ENCODE results near the gene MGMT. TPM values are rescaled to one million over a fixed set of nuclear protein-coding genes. Genes with fewer than 3 reads are reported as not detected.

MGMT gene
- total and polyA plus RNA-seq, 4 experiments from 2014 or later, result 18.5 to 31.3 (median 24.4) TPM

- no peak overlapping the region for H3K27ac Mint-ChIP-seq
- Histone ChIP-seq H3K27ac (ENCODE audit: low read depth, low read length) (no peak overlapping the region), H3K4me3 (ENCODE audit: low read length in 2 of 2) (no peak overlapping the region), H3K4me1 (ENCODE audit: insufficient read depth, low read length) (no peaks in the 10 kb centered on the region), H3K9me3 (ENCODE audit: control insufficient read depth in 1 of 2, low read length in 2 of 2) (no peaks in the 10 kb centered on the region), H3K36me3 (ENCODE audit: insufficient read depth, low read length) (no peaks in the 10 kb centered on the region), H3K27me3 (ENCODE audit: insufficient read depth, low read length) (no peaks in the 10 kb centered on the region)
- no peak for DNase-seq
- H3K36me3 Mint-ChIP-seq, result peaks cover 37 to 60% of the 10 kb centered on the region in 2 donors
- intact Hi-C loops (cut with micrococcal nuclease), result no loop called here
- peaks cover 0 to 14% (median 12%) of the 10 kb centered on the region in 4 donors for H3K4me1 Mint-ChIP-seq
- no peaks in the 10 kb centered on the region for H3K27me3 Mint-ChIP-seq
- H3K9me3 Mint-ChIP-seq, result peaks cover 0 to 51% (median 30%) of the 10 kb centered on the region in 8 donors
- ChIA-PET POLR2A (ENCODE audit: partially characterized antibody) (no interaction called here), CTCF (ENCODE audit: partially characterized antibody) (no interaction called here)
- H3K4me3 Mint-ChIP-seq, result no peak overlapping the region
These were observed 28.2 kb downstream of the MGMT start for GRCh38 chr10:129495256-129495655.

- Histone ChIP-seq H3K36me3 (ENCODE audit: insufficient read depth, low read length) (no peaks in the 10 kb centered on the region), H3K27me3 (ENCODE audit: insufficient read depth, low read length) (no peaks in the 10 kb centered on the region), H3K9me3 (ENCODE audit: control insufficient read depth in 1 of 2, low read length in 2 of 2) (no peaks in the 10 kb centered on the region), H3K4me3 (ENCODE audit: low read length in 2 of 2) (no peak overlapping the region), H3K27ac (ENCODE audit: low read depth, low read length) (no peak overlapping the region), H3K4me1 (ENCODE audit: insufficient read depth, low read length) (no peaks in the 10 kb centered on the region)
- H3K27ac Mint-ChIP-seq, result no peak overlapping the region
- CTCF ChIA-PET (ENCODE audit: partially characterized antibody), result no interaction called here
- H3K9me3 Mint-ChIP-seq, result peaks cover 0 to 48% (median 28%) of the 10 kb centered on the region in 8 donors
- peaks cover 0 to 14% (median 13%) of the 10 kb centered on the region in 4 donors for H3K4me1 Mint-ChIP-seq
- H3K27me3 Mint-ChIP-seq, result no peaks in the 10 kb centered on the region
- POLR2A ChIA-PET (ENCODE audit: partially characterized antibody), result no interaction called here
- H3K4me3 Mint-ChIP-seq, result no peak overlapping the region
- intact Hi-C loops (cut with micrococcal nuclease), result no loop called here
- peaks cover 39 to 63% of the 10 kb centered on the region in 2 donors for H3K36me3 Mint-ChIP-seq
- DNase-seq, result no peak
These were observed 28.7 kb downstream of the MGMT start for GRCh38 chr10:129495698-129496097.

GRCh38 chr10:129497013-129497412, 30.0 kb downstream of the MGMT start:
- Mint-ChIP-seq H3K4me3 (no peak overlapping the region), H3K27me3 (no peaks in the 10 kb centered on the region), H3K9me3 (peaks cover 0 to 35% (median 18%) of the 10 kb centered on the region in 8 donors), H3K36me3 (peaks cover 34 to 63% of the 10 kb centered on the region in 2 donors), H3K4me1 (peaks cover 0 to 20% (median 15%) of the 10 kb centered on the region in 4 donors), H3K27ac (no peak overlapping the region)
- H3K4me1 ChIP-seq (ENCODE audit: insufficient read depth, low read length), result no peaks in the 10 kb centered on the region
- H3K36me3 ChIP-seq (ENCODE audit: insufficient read depth, low read length), result no peaks in the 10 kb centered on the region
- no peak for DNase-seq
- H3K4me3 ChIP-seq (ENCODE audit: low read length in 2 of 2), result no peak overlapping the region
- CTCF ChIA-PET (ENCODE audit: partially characterized antibody), result no interaction called here
- intact Hi-C loops (cut with micrococcal nuclease), result no loop called here
- no peaks in the 10 kb centered on the region for H3K9me3 ChIP-seq (ENCODE audit: control insufficient read depth in 1 of 2, low read length in 2 of 2)
- no peak overlapping the region for H3K27ac ChIP-seq (ENCODE audit: low read depth, low read length)
- H3K27me3 ChIP-seq (ENCODE audit: insufficient read depth, low read length), result no peaks in the 10 kb centered on the region
- POLR2A ChIA-PET (ENCODE audit: partially characterized antibody), result no interaction called here

GRCh38 chr10:129498680-129499079, 31.6 kb downstream of the MGMT start:
- Histone ChIP-seq H3K9me3 (ENCODE audit: control insufficient read depth in 1 of 2, low read length in 2 of 2) (no peaks in the 10 kb centered on the region), H3K4me1 (ENCODE audit: insufficient read depth, low read length) (no peaks in the 10 kb centered on the region), H3K4me3 (ENCODE audit: low read length in 2 of 2) (no peak overlapping the region), H3K36me3 (ENCODE audit: insufficient read depth, low read length) (no peaks in the 10 kb centered on the region), H3K27ac (ENCODE audit: low read depth, low read length) (no peak overlapping the region), H3K27me3 (ENCODE audit: insufficient read depth, low read length) (no peaks in the 10 kb centered on the region)
- Mint-ChIP-seq H3K27me3 (no peaks in the 10 kb centered on the region), H3K4me3 (no peak overlapping the region), H3K4me1 (peaks cover 0 to 16% (median 9%) of the 10 kb centered on the region in 4 donors), H3K36me3 (peaks cover 34 to 61% of the 10 kb centered on the region in 2 donors), H3K27ac (peak overlapping the region in 1 of 7 donors; percentile 11), H3K9me3 (peaks cover 0 to 34% (median 11%) of the 10 kb centered on the region in 8 donors)
- no peak for DNase-seq
- intact Hi-C loops (cut with micrococcal nuclease), result no loop called here
- POLR2A ChIA-PET (ENCODE audit: partially characterized antibody), result no interaction called here
- CTCF ChIA-PET (ENCODE audit: partially characterized antibody), result no interaction called here

- Mint-ChIP-seq H3K27ac (no peak overlapping the region), H3K4me1 (peaks cover 0 to 23% (median 12%) of the 10 kb centered on the region in 4 donors), H3K27me3 (no peaks in the 10 kb centered on the region), H3K4me3 (no peak overlapping the region), H3K9me3 (peaks cover 0 to 39% (median 14%) of the 10 kb centered on the region in 8 donors), H3K36me3 (peaks cover 27 to 53% of the 10 kb centered on the region in 2 donors)
- H3K9me3 ChIP-seq (ENCODE audit: control insufficient read depth in 1 of 2, low read length in 2 of 2), result no peaks in the 10 kb centered on the region
- intact Hi-C loops (cut with micrococcal nuclease), result no loop called here
- H3K36me3 ChIP-seq (ENCODE audit: insufficient read depth, low read length), result no peaks in the 10 kb centered on the region
- H3K4me1 ChIP-seq (ENCODE audit: insufficient read depth, low read length), result no peaks in the 10 kb centered on the region
- H3K4me3 ChIP-seq (ENCODE audit: low read length in 2 of 2), result no peak overlapping the region
- no peak overlapping the region for H3K27ac ChIP-seq (ENCODE audit: low read depth, low read length)
- ChIA-PET CTCF (ENCODE audit: partially characterized antibody) (no interaction called here), POLR2A (ENCODE audit: partially characterized antibody) (no interaction called here)
- no peaks in the 10 kb centered on the region for H3K27me3 ChIP-seq (ENCODE audit: insufficient read depth, low read length)
- DNase-seq, result no peak
These were observed 33.7 kb downstream of the MGMT start for GRCh38 chr10:129500617-129501339.

- peaks cover 23 to 51% of the 10 kb centered on the region in 2 donors for H3K36me3 Mint-ChIP-seq
These were observed 34.8 kb downstream of the MGMT start for GRCh38 chr10:129501652-129502436.

GRCh38 chr10:129502448-129502847, 35.4 kb downstream of the MGMT start:
- no peaks in the 10 kb centered on the region for H3K27me3 ChIP-seq (ENCODE audit: insufficient read depth, low read length)
- no peak overlapping the region for H3K4me3 Mint-ChIP-seq
- no peak overlapping the region for H3K27ac Mint-ChIP-seq
- no peak overlapping the region for H3K27ac ChIP-seq (ENCODE audit: low read depth, low read length)
- H3K4me1 ChIP-seq (ENCODE audit: insufficient read depth, low read length), result no peaks in the 10 kb centered on the region
- ChIA-PET CTCF (ENCODE audit: partially characterized antibody) (no interaction called here), POLR2A (ENCODE audit: partially characterized antibody) (no interaction called here)
- peaks cover 0 to 26% (median 14%) of the 10 kb centered on the region in 4 donors for H3K4me1 Mint-ChIP-seq
- H3K27me3 Mint-ChIP-seq, result no peaks in the 10 kb centered on the region
- peaks cover 0 to 46% (median 20%) of the 10 kb centered on the region in 8 donors for H3K9me3 Mint-ChIP-seq
- intact Hi-C loops (cut with micrococcal nuclease), result no loop called here
- H3K4me3 ChIP-seq (ENCODE audit: low read length in 2 of 2), result no peak overlapping the region
- H3K36me3 Mint-ChIP-seq, result peaks cover 23 to 46% of the 10 kb centered on the region in 2 donors
- no peak for DNase-seq
- no peaks in the 10 kb centered on the region for H3K9me3 ChIP-seq (ENCODE audit: control insufficient read depth in 1 of 2, low read length in 2 of 2)
- H3K36me3 ChIP-seq (ENCODE audit: insufficient read depth, low read length), result no peaks in the 10 kb centered on the region

More at GRCh38 chr10:129501652-129502436, 34.8 kb downstream of the MGMT start:
- ChIA-PET POLR2A (ENCODE audit: partially characterized antibody) (no interaction called here), CTCF (ENCODE audit: partially characterized antibody) (no interaction called here)
- Histone ChIP-seq H3K9me3 (ENCODE audit: control insufficient read depth in 1 of 2, low read length in 2 of 2) (no peaks in the 10 kb centered on the region), H3K27ac (ENCODE audit: low read depth, low read length) (no peak overlapping the region), H3K4me1 (ENCODE audit: insufficient read depth, low read length) (no peaks in the 10 kb centered on the region), H3K4me3 (ENCODE audit: low read length in 2 of 2) (no peak overlapping the region), H3K36me3 (ENCODE audit: insufficient read depth, low read length) (no peaks in the 10 kb centered on the region), H3K27me3 (ENCODE audit: insufficient read depth, low read length) (no peaks in the 10 kb centered on the region)
- Mint-ChIP-seq H3K4me3 (peak overlapping the region in 1 of 8 donors; percentile 11), H3K27me3 (no peaks in the 10 kb centered on the region), H3K4me1 (peaks cover 0 to 26% (median 14%) of the 10 kb centered on the region in 4 donors), H3K9me3 (peaks cover 0 to 42% (median 18%) of the 10 kb centered on the region in 8 donors), H3K27ac (no peak overlapping the region)
- intact Hi-C loops (cut with micrococcal nuclease), result no loop called here
- DNase-seq, result no peak

Data from CD4-positive, alpha-beta memory T cell (primary cell).